Kidney (tissue), 14 donors: Measurements from ENCODE around the gene DNM1. TPM values are rescaled to one million over a fixed set of nuclear protein-coding genes. Genes with fewer than 3 reads are reported as not detected.

Source experiments
- DNase-seq, 5 donors: peaks; one replicate each; pipeline ENCODE4 v3.0.0-alpha.2; 2013 to 2020
- FAIRE-seq: peaks from 2 replicates; lab custom pipeline; 2012; peaks lifted over from hg19 to GRCh38; lab: Jason Lieb, UNC
- H3K27ac ChIP-seq, 2 donors: one replicate each; pipeline ENCODE4 v1.7.0; 2013; ENCODE audit warnings: low read depth in 2 of 2, low read length in 2 of 2, inconsistent platforms in 1 of 2
- H3K27me3 ChIP-seq: one replicate; pipeline ENCODE4 v1.7.1; 2013; ENCODE audit warnings: low read length, inconsistent platforms; ENCODE audit not compliant: control insufficient read depth, insufficient read depth
- H3K36me3 ChIP-seq, 3 donors: one replicate each; pipeline versions ENCODE4 v1.7.0 to v1.7.1; 2013; ENCODE audit warnings: low read length in 3 of 3, control low read depth in 1 of 3, inconsistent platforms in 1 of 3; ENCODE audit not compliant: insufficient read depth in 3 of 3, control insufficient read depth in 2 of 3
- H3K4me1 ChIP-seq, 3 donors: one replicate each; pipeline versions ENCODE4 v1.7.0 to v1.7.1; 2013; ENCODE audit warnings: low read length in 3 of 3, inconsistent platforms in 1 of 3, low read depth in 1 of 3; ENCODE audit not compliant: control insufficient read depth in 2 of 3, insufficient read depth in 2 of 3
- H3K4me3 ChIP-seq, 3 donors: one replicate each; pipeline versions ENCODE4 v1.7.0 to v1.8.1; 2013; ENCODE audit warnings: low read length in 3 of 3, control low read depth in 1 of 3, inconsistent platforms in 1 of 3
- H3K9ac ChIP-seq, 3 donors: one replicate each; pipeline versions ENCODE4 v1.7.0 to v1.7.1; 2013; ENCODE audit warnings: low read length in 3 of 3, control low read depth in 1 of 3, inconsistent platforms in 1 of 3
- H3K9me3 ChIP-seq, 3 donors: one replicate each; pipeline versions ENCODE4 v1.7.0 to v1.7.1; 2013; ENCODE audit warnings: low read length in 3 of 3, control low read depth in 1 of 3, inconsistent platforms in 1 of 3; ENCODE audit not compliant: control insufficient read depth in 2 of 3, insufficient read depth in 1 of 3
- CTCF ChIP-seq: IDR thresholded peaks from 3 replicates; pipeline ENCODE4 v1.5.1; 2012; ENCODE audit warnings: mild to moderate bottlenecking, moderate library complexity, borderline replicate concordance; ENCODE audit not compliant: insufficient read depth; ENCODE audit errors: extremely low read depth
- intact Hi-C: fragments of 100-400 bp; cut with DNase I; formaldehyde crosslinking; loops from one replicate; pipeline ENCODE4 v1.11.1; 2022
- polyA plus RNA-seq: library from polyadenylated mRNA; stranded (reverse); fragments of 350-450 nt; fragmentation: Illumina TruSeq; extraction: RNeasy Lipid Tissue Mini Kit (QIAGEN cat#74804); gene quantifications from one replicate; pipeline ENCODE4 v1.2.3, GENCODE V29; 2014; ENCODE audit warnings: low read depth, low replicate concordance; ENCODE audit not compliant: insufficient read depth
- total RNA-seq: library from RNA; stranded (reverse); fragmentation: NEBNext Ultra II Directional; extraction: Animal tissue kit (Norgen Biotek cat#: 25700); gene quantifications from one replicate; pipeline ENCODE4 v1.2.1, GENCODE V29; 2021
- donor health status: control.
- donor health status: control.
- donor health status: control.
- donor health status: control.
- donor health status: control.
- donor health status: DM: yes; HTN: yes; CAD: no.
- donor health status: Normal renal cell carcinoma (clear cell type).

The DNM1 gene
- total and polyA plus RNA-seq, 2 donors from 2014 or later, result 7.3 to 22.6 TPM

GRCh38 chr9:128214571-128215490 lies 11.7 kb downstream of the DNM1 start:
- Histone ChIP-seq H3K9me3 (no peaks in the 10 kb centered on the region), H3K36me3 (no peaks in the 10 kb centered on the region), H3K27ac (no peak overlapping the region), H3K27me3 (no peaks in the 10 kb centered on the region), H3K4me3 (no peak overlapping the region), H3K4me1 (peaks cover 0 to 19% (median 7%) of the 10 kb centered on the region in 3 donors), H3K9ac (no peak overlapping the region)
- DNase-seq (no peak), FAIRE-seq (no peak)
- intact Hi-C loops, result no loop called here
- no peak for TF ChIP-seq CTCF

GRCh38 chr9:128215491-128216409 lies 12.6 kb downstream of the DNM1 start:
- DNase-seq (peak in 1 of 5 donors; percentile 76), FAIRE-seq (no peak)
- Histone ChIP-seq H3K9ac (no peak overlapping the region), H3K36me3 (no peaks in the 10 kb centered on the region), H3K4me1 (peaks cover 0 to 19% (median 7%) of the 10 kb centered on the region in 3 donors), H3K27ac (no peak overlapping the region), H3K4me3 (no peak overlapping the region), H3K9me3 (no peaks in the 10 kb centered on the region), H3K27me3 (no peaks in the 10 kb centered on the region)
- no peak for TF ChIP-seq CTCF
- intact Hi-C loops, result no loop called here

GRCh38 chr9:128216781-128217553 lies 13.8 kb downstream of the DNM1 start:
- Histone ChIP-seq H3K36me3 (no peaks in the 10 kb centered on the region), H3K27me3 (no peaks in the 10 kb centered on the region), H3K4me3 (no peak overlapping the region), H3K9ac (no peak overlapping the region), H3K27ac (no peak overlapping the region), H3K4me1 (peaks cover 0 to 17% (median 6%) of the 10 kb centered on the region in 3 donors), H3K9me3 (no peaks in the 10 kb centered on the region)
- intact Hi-C loops, result no loop called here
- TF ChIP-seq CTCF, result no peak
- DNase-seq (peak in 1 of 5 donors; percentile 42), FAIRE-seq (no peak)
